ENCODE data around the gene TRIM52.

- TF ChIP-seq, protein P1, sequence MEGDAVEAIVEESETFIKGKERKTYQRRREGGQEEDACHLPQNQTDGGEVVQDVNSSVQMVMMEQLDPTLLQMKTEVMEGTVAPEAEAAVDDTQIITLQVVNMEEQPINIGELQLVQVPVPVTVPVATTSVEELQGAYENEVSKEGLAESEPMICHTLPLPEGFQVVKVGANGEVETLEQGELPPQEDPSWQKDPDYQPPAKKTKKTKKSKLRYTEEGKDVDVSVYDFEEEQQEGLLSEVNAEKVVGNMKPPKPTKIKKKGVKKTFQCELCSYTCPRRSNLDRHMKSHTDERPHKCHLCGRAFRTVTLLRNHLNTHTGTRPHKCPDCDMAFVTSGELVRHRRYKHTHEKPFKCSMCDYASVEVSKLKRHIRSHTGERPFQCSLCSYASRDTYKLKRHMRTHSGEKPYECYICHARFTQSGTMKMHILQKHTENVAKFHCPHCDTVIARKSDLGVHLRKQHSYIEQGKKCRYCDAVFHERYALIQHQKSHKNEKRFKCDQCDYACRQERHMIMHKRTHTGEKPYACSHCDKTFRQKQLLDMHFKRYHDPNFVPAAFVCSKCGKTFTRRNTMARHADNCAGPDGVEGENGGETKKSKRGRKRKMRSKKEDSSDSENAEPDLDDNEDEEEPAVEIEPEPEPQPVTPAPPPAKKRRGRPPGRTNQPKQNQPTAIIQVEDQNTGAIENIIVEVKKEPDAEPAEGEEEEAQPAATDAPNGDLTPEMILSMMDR (IDR thresholded peaks at IDR 0.05; ENCODE audit: insufficient read depth, low read length): no peak
- TF ChIP-seq REST (IDR thresholded peaks at IDR 0.05; ENCODE audit: insufficient replicate concordance, low read depth) (no peak), POLR2AphosphoS5 (IDR thresholded peaks at IDR 0.05; ENCODE audit: low read depth) (no peak), GABPA (IDR thresholded peaks at IDR 0.05; ENCODE audit: low read depth) (no peak)
Measured at GRCh38 chr5:181221105-181221791, 39.7 kb downstream of the TRIM52 start.

Measured in HL-60 (cell line).